ENCODE data around the gene FMO5.

DNA sequence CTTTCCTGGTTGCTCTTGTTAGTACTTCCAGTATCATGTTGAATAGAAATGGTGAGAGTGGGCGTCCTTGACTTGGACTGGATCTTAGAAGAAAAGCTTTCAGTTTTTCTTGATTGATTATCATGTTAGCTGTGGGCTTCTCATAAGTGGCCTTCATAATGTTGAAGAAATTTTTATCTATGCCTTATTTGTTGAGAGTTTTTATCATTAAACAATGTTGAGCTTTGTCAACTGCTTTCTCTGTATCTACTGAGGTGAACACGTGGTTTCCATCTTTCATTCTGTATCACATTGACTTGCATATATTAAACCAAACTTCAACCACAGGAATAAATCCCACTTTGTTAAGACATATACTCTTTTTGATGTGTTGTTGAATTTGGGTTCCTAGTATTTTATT is 82.3 kb downstream of the FMO5 start:
- TF ChIP-seq, protein P1, sequence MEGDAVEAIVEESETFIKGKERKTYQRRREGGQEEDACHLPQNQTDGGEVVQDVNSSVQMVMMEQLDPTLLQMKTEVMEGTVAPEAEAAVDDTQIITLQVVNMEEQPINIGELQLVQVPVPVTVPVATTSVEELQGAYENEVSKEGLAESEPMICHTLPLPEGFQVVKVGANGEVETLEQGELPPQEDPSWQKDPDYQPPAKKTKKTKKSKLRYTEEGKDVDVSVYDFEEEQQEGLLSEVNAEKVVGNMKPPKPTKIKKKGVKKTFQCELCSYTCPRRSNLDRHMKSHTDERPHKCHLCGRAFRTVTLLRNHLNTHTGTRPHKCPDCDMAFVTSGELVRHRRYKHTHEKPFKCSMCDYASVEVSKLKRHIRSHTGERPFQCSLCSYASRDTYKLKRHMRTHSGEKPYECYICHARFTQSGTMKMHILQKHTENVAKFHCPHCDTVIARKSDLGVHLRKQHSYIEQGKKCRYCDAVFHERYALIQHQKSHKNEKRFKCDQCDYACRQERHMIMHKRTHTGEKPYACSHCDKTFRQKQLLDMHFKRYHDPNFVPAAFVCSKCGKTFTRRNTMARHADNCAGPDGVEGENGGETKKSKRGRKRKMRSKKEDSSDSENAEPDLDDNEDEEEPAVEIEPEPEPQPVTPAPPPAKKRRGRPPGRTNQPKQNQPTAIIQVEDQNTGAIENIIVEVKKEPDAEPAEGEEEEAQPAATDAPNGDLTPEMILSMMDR (optimal IDR thresholded peaks at IDR 0.05 in 1 of 3, IDR thresholded peaks at IDR 0.05 in 1 of 3, conservative IDR thresholded peaks at IDR 0.05 in 1 of 3; ENCODE audit: extremely low read depth in 1 of 3, insufficient read depth in 2 of 3, low read length in 3 of 3): no peak
- no peak for TF ChIP-seq EZH2 (IDR thresholded peaks at IDR 0.05; ENCODE audit: low read length)

All from keratinocyte (primary cell).